Gastroesophageal sphincter (tissue), 4 donors: ENCODE measurements around the gene ZBTB34. TPM values are rescaled to one million over a fixed set of nuclear protein-coding genes. Genes with fewer than 3 reads are reported as not detected.

ENCODE experiments used
- ATAC-seq: fragments of 150-250 bp; one replicate; pipeline ENCODE4 v1.9.1; 2016; ENCODE audit warnings: mild to moderate bottlenecking, moderate library complexity
- H3K27ac ChIP-seq, 4 donors: fragments of 200-600 bp; sonication (generic) in 3 of 4; 1 replicate in 3 of 4; 2 replicates in 1 of 4; pipeline ENCODE4 v1.5.1; 2016 to 2019
- H3K27me3 ChIP-seq: fragments of 200-600 bp; sonication (generic); one replicate; pipeline ENCODE4 v1.5.1; 2019
- H3K36me3 ChIP-seq, 2 donors: fragments of 200-600 bp; sonication (generic); one replicate each; pipeline ENCODE4 v1.5.1; 2019; ENCODE audit warnings: control low read depth in 1 of 2
- H3K4me1 ChIP-seq, 3 donors: fragments of 200-600 bp; sonication (generic); 1 replicate in 2 of 3; 2 replicates in 1 of 3; pipeline ENCODE4 v1.5.1; 2016 to 2019; ENCODE audit warnings: control low read depth in 2 of 3
- H3K4me3 ChIP-seq, 2 donors: fragments of 200-600 bp; sonication (generic); one replicate each; pipeline ENCODE4 v1.5.1; 2019; ENCODE audit warnings: mild to moderate bottlenecking in 1 of 2, moderate library complexity in 1 of 2
- H3K9me3 ChIP-seq, 3 donors: fragments of 200-600 bp; sonication (generic); one replicate each; pipeline ENCODE4 v1.5.1; 2017 to 2019; ENCODE audit warnings: control low read depth in 2 of 3
- EP300 ChIP-seq: sonication (generic); formaldehyde crosslinking; IDR thresholded peaks from one replicate; pipeline ENCODE4 v1.6.1; 2017; ENCODE audit warnings: antibody characterized with exemption, mild to moderate bottlenecking
- POLR2A ChIP-seq, 2 donors: fragments of 450-650 bp; IDR thresholded peaks; one replicate each; pipeline ENCODE4 v1.6.1; 2017; ENCODE audit warnings: antibody characterized with exemption in 2 of 2, mild to moderate bottlenecking in 2 of 2, moderate library complexity in 1 of 2
- POLR2AphosphoS5 ChIP-seq: sonication (generic); formaldehyde crosslinking; IDR thresholded peaks from one replicate; pipeline ENCODE4 v1.6.1; 2017; ENCODE audit warnings: antibody characterized with exemption
- WGBS, 2 donors: methylation state at CpG; one replicate each; pipeline ENCODE4 v1.1.5; 2018; ENCODE audit warnings: low coverage in 1 of 2; 5-methylcytosine and 5-hydroxymethylcytosine counted together
- total RNA-seq, 4 donors: library from RNA; depleted of rRNA; stranded (reverse); fragments of >200 nt; gene quantifications; one replicate each; pipeline ENCODE4 v1.1.0, GENCODE V29; 2016
- TF ChIP-seq, protein P1 (sequence below), 4 experiments: fragments of 200-600 bp in 2 of 4; fragments of 450-650 bp in 2 of 4; sonication (generic) in 1 of 4; IDR thresholded peaks; one replicate each; pipeline ENCODE4 v1.5.1; 2017 to 2019; ENCODE audit warnings: antibody characterized with exemption in 4 of 4, mild to moderate bottlenecking in 2 of 4, moderate library complexity in 2 of 4

ZBTB34 gene
- total RNA-seq, 4 donors from 2014 or later = 11.0 to 14.2 (median 13.5) TPM

DNA sequence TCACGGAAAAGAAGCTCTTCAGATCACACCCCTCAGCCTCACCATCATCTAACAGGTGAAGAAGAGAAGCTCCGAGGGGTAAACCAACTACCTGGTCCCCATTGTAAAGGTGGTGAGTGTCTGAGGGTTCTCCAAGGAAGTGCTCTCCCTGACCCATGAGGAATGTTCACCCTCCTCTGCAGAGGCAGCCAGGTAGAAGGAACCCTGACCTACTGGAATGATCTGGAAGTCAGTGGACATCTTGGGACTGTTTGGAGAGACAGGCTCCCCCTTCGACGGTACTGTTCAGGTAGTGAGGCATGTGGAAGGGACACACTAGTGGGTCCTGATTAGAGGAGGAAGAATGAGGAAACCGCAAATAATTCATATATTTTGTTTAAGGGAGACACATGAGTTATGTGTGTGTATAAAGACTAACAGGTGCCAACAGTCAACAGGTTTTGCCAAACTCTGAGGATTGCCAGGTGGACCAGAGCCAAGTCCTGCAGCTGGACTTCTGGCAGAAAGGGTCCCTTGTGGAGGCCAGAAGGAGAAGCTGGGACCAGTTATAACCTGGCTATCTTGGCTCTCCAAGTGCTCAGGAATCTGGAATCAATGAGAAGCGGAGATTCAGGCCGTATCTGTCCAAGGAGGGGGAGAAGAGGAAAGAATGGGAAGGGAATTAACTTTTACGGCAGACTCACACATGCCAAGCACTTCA, 3.0 kb upstream of the ZBTB34 start:
- Histone ChIP-seq H3K27ac (no peak overlapping the region), H3K27me3 (peaks cover 11% of the 10 kb centered on the region), H3K4me1 (peaks cover 0 to 22% (median 13%) of the 10 kb centered on the region in 3 donors), H3K9me3 (no peaks in the 10 kb centered on the region), H3K4me3 (no peak overlapping the region), H3K36me3 (no peaks in the 10 kb centered on the region)
- TF ChIP-seq, protein P1, sequence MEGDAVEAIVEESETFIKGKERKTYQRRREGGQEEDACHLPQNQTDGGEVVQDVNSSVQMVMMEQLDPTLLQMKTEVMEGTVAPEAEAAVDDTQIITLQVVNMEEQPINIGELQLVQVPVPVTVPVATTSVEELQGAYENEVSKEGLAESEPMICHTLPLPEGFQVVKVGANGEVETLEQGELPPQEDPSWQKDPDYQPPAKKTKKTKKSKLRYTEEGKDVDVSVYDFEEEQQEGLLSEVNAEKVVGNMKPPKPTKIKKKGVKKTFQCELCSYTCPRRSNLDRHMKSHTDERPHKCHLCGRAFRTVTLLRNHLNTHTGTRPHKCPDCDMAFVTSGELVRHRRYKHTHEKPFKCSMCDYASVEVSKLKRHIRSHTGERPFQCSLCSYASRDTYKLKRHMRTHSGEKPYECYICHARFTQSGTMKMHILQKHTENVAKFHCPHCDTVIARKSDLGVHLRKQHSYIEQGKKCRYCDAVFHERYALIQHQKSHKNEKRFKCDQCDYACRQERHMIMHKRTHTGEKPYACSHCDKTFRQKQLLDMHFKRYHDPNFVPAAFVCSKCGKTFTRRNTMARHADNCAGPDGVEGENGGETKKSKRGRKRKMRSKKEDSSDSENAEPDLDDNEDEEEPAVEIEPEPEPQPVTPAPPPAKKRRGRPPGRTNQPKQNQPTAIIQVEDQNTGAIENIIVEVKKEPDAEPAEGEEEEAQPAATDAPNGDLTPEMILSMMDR (IDR thresholded peaks at IDR 0.05) = no peak
- TF ChIP-seq POLR2AphosphoS5 = no peak
- TF ChIP-seq EP300 = no peak
- no peak for TF ChIP-seq POLR2A (IDR thresholded peaks at IDR 0.05)
- 20 to 39% methylated on average over 2 to 8 of the region's 8 CpGs for WGBS, 2 donors
- no peak for ATAC-seq

GRCh38 chr9:126859111-126859510, 1.3 kb upstream of the ZBTB34 start:
- Histone ChIP-seq H3K36me3 (peaks cover 0 to 4% of the 10 kb centered on the region in 2 donors), H3K9me3 (no peaks in the 10 kb centered on the region), H3K4me1 (peaks cover 0 to 39% (median 14%) of the 10 kb centered on the region in 3 donors), H3K4me3 (no peak overlapping the region), H3K27ac (no peak overlapping the region), H3K27me3 (peaks cover 4% of the 10 kb centered on the region)
- 79 to 100% methylated on average over 2 of the region's 2 CpGs for WGBS, 2 donors
- no peak for ATAC-seq
- no peak for TF ChIP-seq EP300
- TF ChIP-seq, protein P1 (IDR thresholded peaks at IDR 0.05) = no peak
- TF ChIP-seq POLR2AphosphoS5 = no peak
- no peak for TF ChIP-seq POLR2A (IDR thresholded peaks at IDR 0.05)

DNA sequence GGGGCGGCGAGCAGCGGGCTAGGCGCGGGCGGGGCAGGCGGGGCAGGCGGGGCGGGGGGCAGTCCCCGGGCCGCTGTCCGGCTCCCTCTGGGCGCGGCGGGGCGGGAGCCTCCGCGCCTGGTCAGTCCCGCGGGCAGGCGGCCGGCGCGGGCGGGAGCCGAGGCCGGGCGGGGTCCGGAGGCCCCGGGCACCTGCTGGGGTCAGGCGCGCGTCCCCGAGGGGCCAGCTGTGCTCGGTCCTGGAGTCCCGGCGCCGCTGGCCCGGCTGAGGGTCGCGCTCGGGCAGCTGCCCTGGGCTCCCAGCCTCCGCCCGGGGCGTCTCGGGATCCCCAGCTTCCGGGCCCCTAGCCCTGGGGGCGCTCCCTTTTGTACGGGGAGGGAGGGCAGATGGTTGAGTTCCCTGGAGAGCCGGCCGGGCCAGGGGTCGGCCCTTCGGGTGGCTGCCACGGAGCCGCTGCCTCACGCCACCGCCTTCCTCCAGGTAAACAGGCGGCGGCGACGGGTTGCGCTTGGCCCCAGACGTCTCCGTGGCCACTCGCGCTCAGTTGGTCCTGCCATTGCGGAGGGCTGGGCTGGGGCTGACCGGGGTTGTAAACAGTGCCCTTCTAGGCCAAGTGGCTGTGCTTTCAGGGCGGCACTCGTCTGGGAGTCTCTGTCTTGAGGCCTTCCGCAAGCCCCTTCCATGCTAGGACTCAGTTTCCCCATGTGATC, 473 bp downstream of the ZBTB34 start:
- ATAC-seq = peak; percentile 80
- no CpG with 5 or more reads among the region's 71 CpGs for WGBS, 2 donors

GRCh38 chr9:126861707-126862103, 1.3 kb downstream of the ZBTB34 start:
- Histone ChIP-seq H3K27me3 (no peaks in the 10 kb centered on the region), H3K9me3 (no peaks in the 10 kb centered on the region), H3K36me3 (peaks cover 0 to 23% of the 10 kb centered on the region in 2 donors), H3K4me3 (peak overlapping the region; percentile 54 to 86), H3K4me1 (peaks cover 0 to 49% (median 14%) of the 10 kb centered on the region in 3 donors), H3K27ac (peak overlapping the region in 2 of 4 donors; percentile 92 to 96)
- 0 to 2% methylated on average over 3 of the region's 3 CpGs for WGBS, 2 donors
- TF ChIP-seq EP300 = no peak
- TF ChIP-seq POLR2AphosphoS5 = no peak
- TF ChIP-seq POLR2A (IDR thresholded peaks at IDR 0.05) = no peak
- TF ChIP-seq, protein P1 (IDR thresholded peaks at IDR 0.05) = no peak
- no peak for ATAC-seq

More for the DNA sequence above, 473 bp downstream of the ZBTB34 start:
- Histone ChIP-seq H3K9me3 (no peaks in the 10 kb centered on the region), H3K4me1 (peaks cover 0 to 49% (median 14%) of the 10 kb centered on the region in 3 donors), H3K27me3 (no peaks in the 10 kb centered on the region), H3K36me3 (peaks cover 0 to 18% of the 10 kb centered on the region in 2 donors), H3K4me3 (peak overlapping the region; percentile 54 to 86), H3K27ac (peak overlapping the region; percentile 2 to 96 (median 93))
- TF ChIP-seq POLR2A (IDR thresholded peaks at IDR 0.05) (peak in 1 of 2 donors; percentile 2), POLR2AphosphoS5 (no peak), EP300 (no peak)
- TF ChIP-seq, protein P1 (IDR thresholded peaks at IDR 0.05) = peak in 1 of 4 experiments; percentile 9
